Measurements from ENCODE around the gene RDX. TPM values are rescaled to one million over a fixed set of nuclear protein-coding genes. Genes with fewer than 3 reads are reported as not detected.

RDX gene
- total RNA-seq, 1 experiment from 2014 or later, result 86.6 TPM

DNA sequence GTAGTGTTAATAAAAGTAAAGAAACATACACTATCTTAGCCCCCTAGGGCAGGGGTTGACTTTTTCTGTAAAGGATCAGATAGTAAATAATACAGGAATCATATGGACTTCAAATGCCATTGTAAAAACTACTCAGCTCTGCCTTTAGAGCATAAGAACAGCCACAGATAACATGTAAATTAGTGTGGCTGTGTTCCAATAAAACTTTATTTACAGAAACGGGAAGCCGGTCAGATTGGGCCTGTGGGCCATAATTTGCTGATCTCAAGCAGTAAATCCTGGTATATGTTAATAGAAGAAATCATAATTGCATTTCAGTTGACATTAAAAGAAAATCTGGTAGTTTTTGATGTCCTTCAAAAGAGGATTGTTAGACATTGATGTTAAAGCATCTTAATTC is 126.7 kb downstream of the RDX start:
- Histone ChIP-seq H3K27me3 (ENCODE audit: insufficient read depth, low read length) (no peaks in the 10 kb centered on the region), H3K23ac (ENCODE audit: insufficient read length, low read depth, low read length) (no peak overlapping the region), H3K79me1 (ENCODE audit: insufficient read depth, low read depth, low read length, poor library complexity, severe bottlenecking) (no peaks in the 10 kb centered on the region), H3K79me2 (ENCODE audit: insufficient read depth, low read length) (no peaks in the 10 kb centered on the region), H2BK12ac (ENCODE audit: insufficient read length, low read depth, low read length) (no peak overlapping the region), H4K91ac (ENCODE audit: insufficient read length, low read depth, low read length) (no peak overlapping the region), H3K4me2 (ENCODE audit: insufficient read depth, insufficient read length, low read length) (no peak overlapping the region), H3K23me2 (ENCODE audit: insufficient read length, low read depth, low read length, poor library complexity, severe bottlenecking) (no peaks in the 10 kb centered on the region), H3T11ph (ENCODE audit: low read length) (no peak overlapping the region), H3K14ac (ENCODE audit: insufficient read depth, low read length) (no peak overlapping the region), H3K4me1 (ENCODE audit: insufficient read depth, low read length) (peaks cover 8% of the 10 kb centered on the region; the same call in 1 of the 2 replicates), H2BK5ac (ENCODE audit: insufficient read length, low read length) (no peak overlapping the region), H3K9me3 (ENCODE audit: control insufficient read depth, low read depth, low read length) (no peaks in the 10 kb centered on the region), H4K20me1 (ENCODE audit: control insufficient read depth, insufficient read depth, insufficient read length) (no peaks in the 10 kb centered on the region), H2BK15ac (ENCODE audit: low read depth, low read length) (no peak overlapping the region), H3K18ac (ENCODE audit: insufficient read length, low read depth, low read length) (no peak overlapping the region), H4K5ac (ENCODE audit: insufficient read length, low read depth, low read length) (no peak overlapping the region), H4K8ac (replicated peaks; ENCODE audit: insufficient read length, low read depth, low read length) (no peak overlapping the region), H2AK5ac (ENCODE audit: insufficient read length, low read length) (no peak overlapping the region), H2AFZ (ENCODE audit: low read length) (no peak overlapping the region), H3K56ac (ENCODE audit: insufficient read length, low read depth, low read length) (no peak overlapping the region), H2BK120ac (ENCODE audit: low read depth, low read length, poor library complexity, severe bottlenecking) (no peak overlapping the region), H3K27ac (ENCODE audit: insufficient read length, low read depth, low read length) (no peak overlapping the region), H3K4ac (ENCODE audit: low read depth, low read length) (no peak overlapping the region), H2BK20ac (ENCODE audit: low read depth, low read length, poor library complexity, severe bottlenecking) (no peak overlapping the region), H3K9ac (ENCODE audit: extremely low read depth, insufficient read length, low read length) (no peak overlapping the region)
- Mint-ChIP-seq H3K36me3 (ENCODE audit: insufficient read depth in 1 of 3, low read depth in 3 of 3) (peaks cover 6 to 10% (median 8%) of the 10 kb centered on the region in 3 experiments; a peak in 5 of 7 replicates), H3K9me3 (no peaks in the 10 kb centered on the region), H3K4me3 (no peak overlapping the region), H3K27me3 (ENCODE audit: low read depth) (no peaks in the 10 kb centered on the region), H3K4me1 (peaks cover 20 to 25% of the 10 kb centered on the region in 2 experiments), H3K27ac (no peak overlapping the region)
- no CpG with 5 or more reads among the region's 2 CpGs for WGBS (ENCODE audit: extremely low coverage, insufficient read length, low lambda C conversion rate)
- TF ChIP-seq, protein P1, sequence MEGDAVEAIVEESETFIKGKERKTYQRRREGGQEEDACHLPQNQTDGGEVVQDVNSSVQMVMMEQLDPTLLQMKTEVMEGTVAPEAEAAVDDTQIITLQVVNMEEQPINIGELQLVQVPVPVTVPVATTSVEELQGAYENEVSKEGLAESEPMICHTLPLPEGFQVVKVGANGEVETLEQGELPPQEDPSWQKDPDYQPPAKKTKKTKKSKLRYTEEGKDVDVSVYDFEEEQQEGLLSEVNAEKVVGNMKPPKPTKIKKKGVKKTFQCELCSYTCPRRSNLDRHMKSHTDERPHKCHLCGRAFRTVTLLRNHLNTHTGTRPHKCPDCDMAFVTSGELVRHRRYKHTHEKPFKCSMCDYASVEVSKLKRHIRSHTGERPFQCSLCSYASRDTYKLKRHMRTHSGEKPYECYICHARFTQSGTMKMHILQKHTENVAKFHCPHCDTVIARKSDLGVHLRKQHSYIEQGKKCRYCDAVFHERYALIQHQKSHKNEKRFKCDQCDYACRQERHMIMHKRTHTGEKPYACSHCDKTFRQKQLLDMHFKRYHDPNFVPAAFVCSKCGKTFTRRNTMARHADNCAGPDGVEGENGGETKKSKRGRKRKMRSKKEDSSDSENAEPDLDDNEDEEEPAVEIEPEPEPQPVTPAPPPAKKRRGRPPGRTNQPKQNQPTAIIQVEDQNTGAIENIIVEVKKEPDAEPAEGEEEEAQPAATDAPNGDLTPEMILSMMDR (conservative IDR thresholded peaks at IDR 0.05), result no peak
- DNase-seq, result no peak

Data from H9 (cell line).